K562 (cell line): Measurements from ENCODE around the gene EPHA7. TPM values are rescaled to one million over a fixed set of nuclear protein-coding genes. Genes with fewer than 3 reads are reported as not detected.

Source experiments
- ATAC-seq: fragments of 200-7000 bp; cut with Tn5 transposase; 3 replicates; pipeline ENCODE4 v1.9.1; 2020; ENCODE audit warnings: moderate library complexity
- BruUV-seq: library from RNA; stranded (reverse); fragments of 400-500 nt; replicated peaks from 2 replicates; lab custom pipeline; 2021; lab: Mats Ljungman, UMichigan
- CTCF ChIA-PET: fragments of 300-600 bp; formaldehyde crosslinking; extraction: SDS; loops from one replicate; lab custom pipeline; 2021; ENCODE audit warnings: low intra/inter-chr PET ratio; lab: Yijun Ruan, JAX
- POLR2A ChIA-PET: fragments of 300-600, 350-650 bp; sonication (Branson Sonifier 250); formaldehyde crosslinking; extraction: SDS; loops from one replicate; lab custom pipeline; 2021; ENCODE audit warnings: antibody characterized with exemption, inconsistent platforms; lab: Yijun Ruan, JAX
- DNase-seq, 4 experiments: peaks; one replicate each; pipeline versions ENCODE4 v3.0.0 to v3.0.0-alpha.2; 2011 to 2018; ENCODE audit warnings: low spot score in 3 of 4, mixed read lengths in 3 of 4; ENCODE audit errors: extremely low read depth in 1 of 4
- FAIRE-seq: peaks from 2 replicates; lab custom pipeline; 2011; peaks lifted over from hg19 to GRCh38; lab: Jason Lieb, UNC
- H2AFZ ChIP-seq: 2 replicates; pipeline ENCODE4 v1.6.0; 2011; ENCODE audit warnings: low read depth, low read length, control low read depth, inconsistent platforms
- H3K27ac ChIP-seq: fragments of 200-600 bp; 3 replicates; pipeline ENCODE4 v1.8.0; 2011; ENCODE audit warnings: low read depth, mild to moderate bottlenecking, control low read depth, inconsistent platforms, low read length, moderate library complexity, mixed read lengths; ENCODE audit errors: extremely low read depth
- H3K27me3 ChIP-seq, 2 experiments: fragments of 300-600 bp in 1 of 2; 2 replicates in 1 of 2; 3 replicates in 1 of 2; pipeline versions ENCODE4 v1.6.0 to v1.8.0; 2011; ENCODE audit warnings: inconsistent platforms in 2 of 2, low read length in 2 of 2, mild to moderate bottlenecking in 1 of 2, mixed read lengths in 1 of 2, moderate library complexity in 1 of 2; ENCODE audit not compliant: control insufficient read depth in 2 of 2, insufficient read depth in 2 of 2
- H3K36me3 ChIP-seq: fragments of 300-600 bp; 3 replicates; pipeline ENCODE4 v1.8.0; 2011; ENCODE audit warnings: mild to moderate bottlenecking, low read length, inconsistent platforms; ENCODE audit not compliant: control insufficient read depth, insufficient read depth
- H3K4me1 ChIP-seq, 2 experiments: fragments of 200-600 bp in 1 of 2; replicated peaks in 1 of 2; 2 replicates in 1 of 2; 3 replicates in 1 of 2; pipeline versions ENCODE4 v1.5.1 to v1.8.0; 2011; ENCODE audit warnings: inconsistent platforms in 2 of 2, low read length in 2 of 2, mild to moderate bottlenecking in 1 of 2, mixed read lengths in 1 of 2, moderate library complexity in 1 of 2; ENCODE audit not compliant: control insufficient read depth in 2 of 2, insufficient read depth in 2 of 2
- H3K4me2 ChIP-seq: 2 replicates; pipeline ENCODE4 v1.6.1; 2011; ENCODE audit warnings: low read length, control low read depth, inconsistent platforms, mixed read lengths; ENCODE audit not compliant: insufficient read depth
- H3K4me3 ChIP-seq: fragments of 200-600 bp; sonication (generic), shearing (Covaris generic); 2 replicates; pipeline ENCODE4 v1.5.1; 2016; ENCODE audit warnings: control low read depth, inconsistent platforms
- H3K79me2 ChIP-seq: fragments of 200-600 bp; 3 replicates; pipeline ENCODE4 v1.8.0; 2011; ENCODE audit warnings: low read length, inconsistent platforms; ENCODE audit not compliant: control insufficient read depth, insufficient read depth
- H3K9ac ChIP-seq, 2 experiments: 2 replicates each; pipeline versions ENCODE4 v1.6.0 to v1.6.1; 2011; ENCODE audit warnings: low read depth in 2 of 2, low read length in 2 of 2, control low read depth in 1 of 2, inconsistent platforms in 1 of 2, mild to moderate bottlenecking in 1 of 2, mixed read lengths in 1 of 2; ENCODE audit not compliant: insufficient read depth in 1 of 2
- H3K9me1 ChIP-seq: one replicate; pipeline ENCODE4 v1.6.0; 2011; ENCODE audit warnings: inconsistent platforms, mild to moderate bottlenecking, low read length, moderate library complexity; ENCODE audit not compliant: control insufficient read depth, insufficient read depth
- H3K9me3 ChIP-seq: replicated peaks from 2 replicates; pipeline ENCODE4 v1.5.1; 2011; ENCODE audit warnings: low read depth, low read length, inconsistent platforms; ENCODE audit not compliant: control insufficient read depth, insufficient read depth
- H4K20me1 ChIP-seq: replicated peaks from 2 replicates; pipeline ENCODE4 v1.6.1; 2011; ENCODE audit warnings: low read length, inconsistent platforms, mixed read lengths; ENCODE audit not compliant: control insufficient read depth, insufficient read depth
- CGGBP1 ChIP-seq: fragments of 250-450 bp; sonication (Bioruptor Pico); IDR thresholded peaks from 2 replicates; pipeline ENCODE4 v1.9.0; 2021; ENCODE audit warnings: mild to moderate bottlenecking
- HMBOX1 ChIP-seq: sonication (generic); IDR thresholded peaks from 2 replicates; pipeline ENCODE4 v1.6.1; 2016
- ILF3 ChIP-seq: fragments of 450-650 bp; IDR thresholded peaks from 2 replicates; pipeline ENCODE4 v1.6.1; 2018; ENCODE audit warnings: antibody characterized with exemption, mild to moderate bottlenecking, moderate library complexity, borderline replicate concordance
- ZNF639 ChIP-seq, 2 experiments: fragments of 200-800 bp in 1 of 2; sonication (Bioruptor generic) in 1 of 2; sonication (generic) in 1 of 2; formaldehyde crosslinking in 1 of 2; IDR thresholded peaks in 1 of 2; conservative IDR thresholded peaks in 1 of 2; 2 replicates each; pipeline versions ENCODE4 v1.5.0 to v1.6.1; 2016 to 2020; ENCODE audit warnings: missing compliant biosample characterization in 1 of 2, missing genetic modification characterization in 1 of 2, missing genetic modification reagents in 1 of 2
- ZNF707 ChIP-seq: fragments of 250-450 bp; sonication (Bioruptor Pico); conservative IDR thresholded peaks from 2 replicates; pipeline ENCODE4 v1.8.0; 2022; ENCODE audit warnings: inconsistent platforms, mild to moderate bottlenecking, moderate library complexity
- ZNF75A ChIP-seq: fragments of 450-650 bp; formaldehyde crosslinking; IDR thresholded peaks from 2 replicates; pipeline ENCODE4 v1.4.0; 2020; ENCODE audit warnings: mild to moderate bottlenecking
- WGBS: fragments of 100-300 bp; shearing (Covaris generic); methylation state at CpG from one replicate; pipeline ENCODE4 v1.1.6; 2016; ENCODE audit warnings: low coverage, mixed read lengths; ENCODE audit not compliant: insufficient coverage; ENCODE audit errors: missing lambda C conversion rate; 5-methylcytosine and 5-hydroxymethylcytosine counted together
- in situ Hi-C: fragments of 300-500 bp; cut with MboI; formaldehyde crosslinking; loops from 4 replicates; pipeline ENCODE4 v1.15.0; 2018; ENCODE audit warnings: inconsistent platforms, mixed read lengths
- intact Hi-C: fragments of 100-400 bp; cut with micrococcal nuclease; formaldehyde crosslinking; loops from 2 replicates; pipeline ENCODE4 v1.14.2; 2022
- polyA plus RNA-seq, 8 experiments: library from polyadenylated mRNA; depleted of rRNA in 4 of 8; stranded (reverse) in 5 of 8; unstranded in 3 of 8; fragments of >200 nt; fragmentation: Nextera tagmentation in 2 of 8; fragmentation: Illumina TruSeq in 1 of 8; extraction: Ambion mirVana in 2 of 8; extraction: Trizol in 1 of 8; gene quantifications; 2 replicates each; pipeline versions ENCODE4 v1.2.1 to v1.2.3, GENCODE V29; 2011 to 2014; ENCODE audit warnings: inconsistent platforms in 1 of 8, missing spikeins in 1 of 8
- total RNA-seq, 7 experiments: library from RNA; depleted of rRNA in 6 of 7; stranded (reverse); fragments of >200 nt in 6 of 7; fragmentation: Illumina TruSeq in 2 of 7; extraction: Trizol in 2 of 7; gene quantifications; 2 replicates each; pipeline versions ENCODE4 v1.2.1 to v1.2.3, GENCODE V29; 2011 to 2021; ENCODE audit warnings: low replicate concordance in 1 of 7

The EPHA7 gene
- total and polyA plus RNA-seq, 9 of the 15 experiments (the other 6 are each of a cell fraction or from before 2014, with no cell fraction given) = not detected

GRCh38 chr6:93219447-93219846 lies 199.9 kb downstream of the EPHA7 start:
- H3K4me1 ChIP-seq = no peaks in the 10 kb centered on the region
- no peak overlapping the region for H2AFZ ChIP-seq
- H3K27ac ChIP-seq = no peak overlapping the region
- no TSS peak for BruUV-seq
- H3K36me3 ChIP-seq = no peaks in the 10 kb centered on the region
- H3K4me2 ChIP-seq = no peak overlapping the region
- H3K27me3 ChIP-seq = no peaks in the 10 kb centered on the region
- no peak for TF ChIP-seq ILF3
- H3K9me3 ChIP-seq = no peaks in the 10 kb centered on the region; the same call in 1 of the 2 replicates
- H3K79me2 ChIP-seq = no peaks in the 10 kb centered on the region
- H3K9ac ChIP-seq = no peak overlapping the region
- intact Hi-C loops = no loop called here
- no peak for ATAC-seq
- ChIA-PET CTCF (no interaction called here), POLR2A (no interaction called here)
- H3K4me3 ChIP-seq = no peak overlapping the region
- FAIRE-seq = no peak
- no peaks in the 10 kb centered on the region for H3K9me1 ChIP-seq
- no peak for DNase-seq
- WGBS = 0% methylated on average over 1 of the region's 1 CpG
- H4K20me1 ChIP-seq = no peaks in the 10 kb centered on the region
- in situ Hi-C loops = no loop called here

- no peak for DNase-seq
- WGBS = 6% methylated on average over 2 of the region's 2 CpGs
- H3K79me2 ChIP-seq = no peaks in the 10 kb centered on the region
- no peak overlapping the region for H3K4me2 ChIP-seq
- H3K4me1 ChIP-seq = no peaks in the 10 kb centered on the region
- POLR2A ChIA-PET = no interaction called here
- CTCF ChIA-PET = no interaction called here
- no peak for ATAC-seq
- H3K4me3 ChIP-seq = no peak overlapping the region
- H3K9me3 ChIP-seq = no peaks in the 10 kb centered on the region; the same call in 1 of the 2 replicates
- no peaks in the 10 kb centered on the region for H3K36me3 ChIP-seq
- H3K9me1 ChIP-seq = no peaks in the 10 kb centered on the region
- in situ Hi-C loops = no loop called here
- no peak for TF ChIP-seq ZNF75A (CRISPR knock-in tag)
- no peak for TF ChIP-seq HMBOX1
- TF ChIP-seq CGGBP1 (CRISPR knock-in tag) = no peak
- no peak for TF ChIP-seq ZNF707 (CRISPR knock-in tag)
- no peak for TF ChIP-seq ZNF639 (CRISPR knock-in tag; conservative IDR thresholded peaks at IDR 0.05 in 1 of 2, IDR thresholded peaks at IDR 0.05 in 1 of 2)
- TF ChIP-seq, all 486 proteins: peak for 0
- intact Hi-C loops = no loop called here
- Histone ChIP-seq H3K27me3 (no peaks in the 10 kb centered on the region), H3K27ac (no peak overlapping the region), H3K9ac (no peak overlapping the region), H4K20me1 (no peaks in the 10 kb centered on the region), H2AFZ (no peak overlapping the region)
- no TSS peak for BruUV-seq
- FAIRE-seq = no peak
Measured at GRCh38 chr6:93218096-93218495, 201.3 kb downstream of the EPHA7 start.
